GM20000 (cell line): ENCODE results near the gene VGF.
A peak's percentile ranks its signal among the peaks of the same experiment; 100 is the strongest.

Experiments
- DNase-seq: peaks from one replicate; pipeline ENCODE4 v3.0.0; 2012; ENCODE audit warnings: low spot score
- CTCF ChIP-seq: IDR thresholded peaks from 2 replicates; pipeline ENCODE4 v1.5.1; 2012; ENCODE audit warnings: mild to moderate bottlenecking, control low read depth; ENCODE audit errors: extremely low read depth, missing control alignments

Gene VGF

GRCh38 chr7:101127460-101128039 lies 37.8 kb downstream of the VGF start:
- no peak for DNase-seq
- TF ChIP-seq CTCF, result no peak

- peak; percentile 76 for DNase-seq
- TF ChIP-seq CTCF, result no peak
These were observed 38.5 kb downstream of the VGF start, which contains the start of gene SERPINE1 for GRCh38 chr7:101126651-101127459. SERPINE1 (plus strand) TSS chr7:101127104; CDS start chr7:101128394, 1,290 bp downstream.

- DNase-seq, result no peak
- TF ChIP-seq CTCF, result no peak
These were observed 39.2 kb downstream of the VGF start for GRCh38 chr7:101125989-101126650.

- no peak for DNase-seq
- no peak for TF ChIP-seq CTCF
These were observed 40.9 kb downstream of the VGF start for GRCh38 chr7:101124376-101125056.

- TF ChIP-seq CTCF, result no peak
- no peak for DNase-seq
These were observed 41.7 kb downstream of the VGF start for GRCh38 chr7:101123703-101124068.

- TF ChIP-seq CTCF, result no peak
- DNase-seq, result no peak
These were observed 42.3 kb downstream of the VGF start for GRCh38 chr7:101122933-101123702.
